SH-SY5Y (cell line): ENCODE results near the gene RALGDS.

Experiments
- GATA2 ChIP-seq: IDR thresholded peaks from 2 replicates; pipeline ENCODE4 v1.6.1; 2011; ENCODE audit warnings: mild to moderate bottlenecking, low read depth, low read length
- GATA3 ChIP-seq: IDR thresholded peaks from 2 replicates; pipeline ENCODE4 v1.6.1; 2011; ENCODE audit warnings: low read depth, mild to moderate bottlenecking, low read length, moderate library complexity

DNA sequence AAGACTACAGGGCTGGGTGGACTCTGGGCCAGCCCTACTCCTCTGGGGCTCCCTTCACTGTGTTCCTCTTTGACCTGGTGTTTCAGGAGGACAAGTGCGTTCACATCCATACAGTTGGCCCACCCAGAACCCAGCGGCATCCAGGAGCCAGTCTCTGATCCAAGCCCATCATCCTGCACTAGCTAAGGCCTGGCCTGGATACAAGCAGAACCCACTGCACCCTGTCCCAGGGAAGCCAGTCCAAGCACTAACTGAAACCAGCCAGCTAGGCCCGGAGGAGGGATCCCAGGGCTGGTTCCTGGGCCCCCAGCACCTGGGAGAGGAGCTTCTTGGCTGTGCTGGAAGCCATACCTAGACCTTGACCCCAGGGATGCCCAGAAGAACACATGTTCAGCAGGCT, 46.7 kb upstream of the RALGDS start:
- TF ChIP-seq GATA2 (no peak), GATA3 (no peak)
